ENCODE data around the gene SLPI.

Gene SLPI

GRCh38 chr20:45294659-45295058 is 40.3 kb upstream of the SLPI start:
- no peak for TF ChIP-seq FOXM1 (IDR thresholded peaks at IDR 0.05; ENCODE audit: borderline replicate concordance)
- CTCF ChIA-PET = interaction anchor here (0.6 to 2.1 kb wide), 9 partner anchors 8 to 384 kb away, joined by 3 to 16 read pairs (median 3); no protein-coding TSS in a partner anchor
- no peak for DNase-seq (ENCODE audit: extremely low spot score)
- POLR2A ChIA-PET = interaction anchor here (0.6 to 0.8 kb wide), 2 partner anchors 19 to 142 kb away, joined by 3 to 4 read pairs; no protein-coding TSS in a partner anchor

- DNase-seq (ENCODE audit: extremely low spot score) = no peak
- TF ChIP-seq FOXK2 (IDR thresholded peaks at IDR 0.05) (no peak), SP1 (IDR thresholded peaks at IDR 0.05) (no peak), TARDBP (IDR thresholded peaks at IDR 0.05) (no peak), FOXA1 (IDR thresholded peaks at IDR 0.05) (no peak), CTBP1 (IDR thresholded peaks at IDR 0.05; ENCODE audit: borderline replicate concordance) (no peak), ZNF384 (IDR thresholded peaks at IDR 0.05) (no peak), ELF4 (IDR thresholded peaks at IDR 0.05) (no peak), SUZ12 (IDR thresholded peaks at IDR 0.05) (no peak), HDGF (IDR thresholded peaks at IDR 0.05; ENCODE audit: borderline replicate concordance) (no peak), FOXM1 (IDR thresholded peaks at IDR 0.05; ENCODE audit: borderline replicate concordance) (no peak), BHLHE40 (IDR thresholded peaks at IDR 0.05; ENCODE audit: borderline replicate concordance) (no peak), LEF1 (IDR thresholded peaks at IDR 0.05; ENCODE audit: borderline replicate concordance) (no peak), NFRKB (IDR thresholded peaks at IDR 0.05) (no peak), ARNT (IDR thresholded peaks at IDR 0.05) (no peak), L3MBTL2 (conservative IDR thresholded peaks at IDR 0.05) (no peak)
- TF ChIP-seq, protein P1, sequence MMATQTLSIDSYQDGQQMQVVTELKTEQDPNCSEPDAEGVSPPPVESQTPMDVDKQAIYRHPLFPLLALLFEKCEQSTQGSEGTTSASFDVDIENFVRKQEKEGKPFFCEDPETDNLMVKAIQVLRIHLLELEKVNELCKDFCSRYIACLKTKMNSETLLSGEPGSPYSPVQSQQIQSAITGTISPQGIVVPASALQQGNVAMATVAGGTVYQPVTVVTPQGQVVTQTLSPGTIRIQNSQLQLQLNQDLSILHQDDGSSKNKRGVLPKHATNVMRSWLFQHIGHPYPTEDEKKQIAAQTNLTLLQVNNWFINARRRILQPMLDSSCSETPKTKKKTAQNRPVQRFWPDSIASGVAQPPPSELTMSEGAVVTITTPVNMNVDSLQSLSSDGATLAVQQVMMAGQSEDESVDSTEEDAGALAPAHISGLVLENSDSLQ (IDR thresholded peaks at IDR 0.05) = no peak
- CTCF ChIA-PET = interaction anchor here (0.5 to 2.1 kb wide), 23 partner anchors 9 to 477 kb away, joined by 3 to 16 read pairs (median 4); partner anchors contain the start of gene SYS1
- POLR2A ChIA-PET = interaction anchor here (0.6 to 0.9 kb wide), 3 partner anchors 20 to 188 kb away, joined by 3 to 4 read pairs (median 3); no protein-coding TSS in a partner anchor
These were observed 39.6 kb upstream of the SLPI start for GRCh38 chr20:45294003-45294368.

- POLR2A ChIA-PET = interaction anchor here (0.8 to 1.4 kb wide), 3 partner anchors 15 to 187 kb away, joined by 3 read pairs; partner anchors contain the start of gene MATN4
- CTCF ChIA-PET = interaction anchor here (0.5 to 2.1 kb wide), 25 partner anchors 9 to 478 kb away, joined by 3 to 16 read pairs (median 4); partner anchors contain the start of gene SYS1
- TF ChIP-seq L3MBTL2 (conservative IDR thresholded peaks at IDR 0.05) = peak; percentile 91
- TF ChIP-seq SP1 (IDR thresholded peaks at IDR 0.05) = no peak
- DNase-seq (ENCODE audit: extremely low spot score) = peak; percentile 87
These were observed 39.0 kb upstream of the SLPI start for GRCh38 chr20:45293041-45294002.

DNA sequence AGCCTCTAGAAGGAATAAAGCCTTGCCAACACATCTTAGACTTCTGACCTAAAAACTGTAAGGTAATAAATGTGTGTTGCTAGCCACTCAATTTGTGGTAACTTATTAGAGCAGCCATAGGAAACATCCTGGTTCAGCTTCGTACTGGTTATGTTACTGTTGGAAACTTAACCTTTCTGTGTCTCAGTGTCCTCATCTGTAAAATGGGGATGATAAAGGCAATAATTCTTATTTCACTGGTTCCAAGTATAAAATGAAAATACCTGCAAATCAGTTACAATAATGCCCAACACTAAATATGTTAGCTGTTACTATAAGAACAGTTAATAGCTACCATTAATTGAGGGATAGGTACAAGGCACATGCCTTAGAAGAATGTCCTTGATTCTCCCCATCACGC is 38.0 kb upstream of the SLPI start:
- no peak for DNase-seq (ENCODE audit: extremely low spot score)
- POLR2A ChIA-PET = interaction anchor here (1.4 kb wide), 1 partner anchor 16 kb away, joined by 3 read pairs; the partner anchor contains the start of gene MATN4
- CTCF ChIA-PET = interaction anchor here (0.6 to 2.1 kb wide), 10 partner anchors 8 to 290 kb away, joined by 3 to 16 read pairs (median 4); no protein-coding TSS in a partner anchor
- TF ChIP-seq LEF1 (IDR thresholded peaks at IDR 0.05; ENCODE audit: borderline replicate concordance) (no peak), BHLHE40 (IDR thresholded peaks at IDR 0.05; ENCODE audit: borderline replicate concordance) (no peak), ZNF384 (IDR thresholded peaks at IDR 0.05) (no peak), HDGF (IDR thresholded peaks at IDR 0.05; ENCODE audit: borderline replicate concordance) (no peak), SP1 (IDR thresholded peaks at IDR 0.05) (no peak), CTBP1 (IDR thresholded peaks at IDR 0.05; ENCODE audit: borderline replicate concordance) (no peak), SUZ12 (IDR thresholded peaks at IDR 0.05) (no peak), ARNT (IDR thresholded peaks at IDR 0.05) (no peak), FOXK2 (IDR thresholded peaks at IDR 0.05) (no peak), L3MBTL2 (conservative IDR thresholded peaks at IDR 0.05) (no peak), FOXA1 (IDR thresholded peaks at IDR 0.05) (no peak), ELF4 (IDR thresholded peaks at IDR 0.05) (no peak), NFRKB (IDR thresholded peaks at IDR 0.05) (no peak), FOXM1 (IDR thresholded peaks at IDR 0.05; ENCODE audit: borderline replicate concordance) (no peak)
- TF ChIP-seq, protein P1 (IDR thresholded peaks at IDR 0.05) = no peak

DNA sequence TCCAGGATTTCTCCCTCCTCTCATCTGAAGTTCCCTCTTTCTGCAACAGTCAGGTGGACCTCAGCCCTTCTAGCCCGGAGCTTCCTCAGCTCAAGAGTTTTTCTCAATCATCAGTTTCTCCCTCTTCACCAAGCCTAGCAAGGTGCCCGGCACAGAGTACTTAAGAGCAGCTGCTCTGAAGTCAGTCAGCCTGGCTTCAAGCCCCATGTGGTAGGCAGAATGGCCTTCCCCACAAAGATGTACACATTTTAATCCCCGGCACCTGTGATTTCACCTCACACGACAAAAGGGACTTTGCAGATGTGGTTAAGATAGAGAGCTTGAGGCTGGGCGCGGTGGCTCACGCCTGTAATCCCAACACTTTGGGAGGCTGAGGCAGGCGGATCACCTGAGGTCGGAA is 37.2 kb upstream of the SLPI start:
- ChIA-PET POLR2A (interaction anchor here (1.0 kb wide), 1 partner anchor 247 kb away, joined by 4 read pairs; no protein-coding TSS in a partner anchor), CTCF (interaction anchor here (0.6 to 2.2 kb wide), 10 partner anchors 9 to 289 kb away, joined by 3 to 6 read pairs (median 4); no protein-coding TSS in a partner anchor)
- no peak for DNase-seq (ENCODE audit: extremely low spot score)
- TF ChIP-seq ZNF384 (IDR thresholded peaks at IDR 0.05) (no peak), FOXM1 (IDR thresholded peaks at IDR 0.05; ENCODE audit: borderline replicate concordance) (no peak), NFRKB (IDR thresholded peaks at IDR 0.05) (no peak), ELF4 (IDR thresholded peaks at IDR 0.05) (no peak), ARNT (IDR thresholded peaks at IDR 0.05) (no peak), HDGF (IDR thresholded peaks at IDR 0.05; ENCODE audit: borderline replicate concordance) (no peak), FOXA1 (IDR thresholded peaks at IDR 0.05) (no peak), BHLHE40 (IDR thresholded peaks at IDR 0.05; ENCODE audit: borderline replicate concordance) (no peak), CTBP1 (IDR thresholded peaks at IDR 0.05; ENCODE audit: borderline replicate concordance) (no peak), FOXK2 (IDR thresholded peaks at IDR 0.05) (no peak), L3MBTL2 (conservative IDR thresholded peaks at IDR 0.05) (no peak), LEF1 (IDR thresholded peaks at IDR 0.05; ENCODE audit: borderline replicate concordance) (no peak), SUZ12 (IDR thresholded peaks at IDR 0.05) (no peak), SP1 (IDR thresholded peaks at IDR 0.05) (no peak), TARDBP (IDR thresholded peaks at IDR 0.05) (no peak)
- TF ChIP-seq, protein P1 (IDR thresholded peaks at IDR 0.05) = no peak
